ENCODE measurements around the gene DNAJB5. TPM values are rescaled to one million over a fixed set of nuclear protein-coding genes. Genes with fewer than 3 reads are reported as not detected.
"Not testable (repeated sequence)": the region's sequence is repeated elsewhere in the genome, so short reads cannot be mapped to it uniquely, and the experiment has no call there.

DNAJB5 gene
- total RNA-seq, 4 donors from 2014 or later = 2.6 to 7.6 (median 4.7) TPM

DNA sequence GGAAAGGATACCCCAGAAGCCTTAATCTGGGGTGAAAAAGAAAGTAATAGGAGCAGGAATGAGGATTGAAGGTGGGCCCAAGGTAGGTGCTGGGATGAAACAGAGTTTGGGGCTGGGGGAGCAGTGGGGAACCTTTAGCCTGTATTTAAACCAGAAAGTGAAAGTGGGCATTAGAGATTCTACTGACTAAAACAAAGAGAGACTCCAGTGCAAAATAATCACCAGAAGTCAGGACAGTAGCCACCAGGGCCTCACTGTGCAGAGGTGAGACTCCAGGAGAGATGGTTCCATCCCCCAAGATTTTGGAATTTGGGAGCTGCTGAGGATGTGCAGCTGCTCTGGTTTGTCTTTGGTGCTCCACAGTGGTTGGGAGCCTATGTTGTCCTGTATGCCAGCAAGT lies 13.1 kb downstream of the DNAJB5 start:
- no peaks in the 10 kb centered on the region for H3K36me3 ChIP-seq
- no peaks in the 10 kb centered on the region for H3K27me3 ChIP-seq
- TF ChIP-seq, protein P1, sequence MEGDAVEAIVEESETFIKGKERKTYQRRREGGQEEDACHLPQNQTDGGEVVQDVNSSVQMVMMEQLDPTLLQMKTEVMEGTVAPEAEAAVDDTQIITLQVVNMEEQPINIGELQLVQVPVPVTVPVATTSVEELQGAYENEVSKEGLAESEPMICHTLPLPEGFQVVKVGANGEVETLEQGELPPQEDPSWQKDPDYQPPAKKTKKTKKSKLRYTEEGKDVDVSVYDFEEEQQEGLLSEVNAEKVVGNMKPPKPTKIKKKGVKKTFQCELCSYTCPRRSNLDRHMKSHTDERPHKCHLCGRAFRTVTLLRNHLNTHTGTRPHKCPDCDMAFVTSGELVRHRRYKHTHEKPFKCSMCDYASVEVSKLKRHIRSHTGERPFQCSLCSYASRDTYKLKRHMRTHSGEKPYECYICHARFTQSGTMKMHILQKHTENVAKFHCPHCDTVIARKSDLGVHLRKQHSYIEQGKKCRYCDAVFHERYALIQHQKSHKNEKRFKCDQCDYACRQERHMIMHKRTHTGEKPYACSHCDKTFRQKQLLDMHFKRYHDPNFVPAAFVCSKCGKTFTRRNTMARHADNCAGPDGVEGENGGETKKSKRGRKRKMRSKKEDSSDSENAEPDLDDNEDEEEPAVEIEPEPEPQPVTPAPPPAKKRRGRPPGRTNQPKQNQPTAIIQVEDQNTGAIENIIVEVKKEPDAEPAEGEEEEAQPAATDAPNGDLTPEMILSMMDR (IDR thresholded peaks at IDR 0.05) = no peak
- no peak for TF ChIP-seq POLR2A (IDR thresholded peaks at IDR 0.05)
- H3K4me1 ChIP-seq = peaks cover 0 to 6% (median 0%) of the 10 kb centered on the region in 4 donors
- H3K9me3 ChIP-seq = no peaks in the 10 kb centered on the region
- no peak overlapping the region for H3K4me3 ChIP-seq
- H3K27ac ChIP-seq = no peak overlapping the region
- no peak for DNase-seq

DNA sequence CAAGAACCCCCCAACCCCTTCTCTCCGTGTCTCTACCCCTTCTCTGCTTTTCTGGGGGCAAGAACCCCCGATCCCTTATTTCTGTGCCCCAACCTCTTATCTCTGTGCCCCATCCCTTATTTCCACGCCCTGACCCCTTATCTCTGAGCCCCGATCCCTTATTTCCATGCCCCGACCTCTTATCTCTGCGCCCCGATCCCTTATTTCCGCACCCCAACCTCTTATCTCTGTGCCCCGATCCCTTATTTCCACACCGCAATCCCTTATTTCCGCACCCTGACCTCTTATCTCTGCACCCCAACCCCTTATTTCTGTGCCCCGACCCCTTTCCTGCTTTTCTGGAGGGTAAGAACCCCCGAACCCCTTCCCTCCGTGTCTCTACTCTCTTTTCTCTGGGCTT lies 14.8 kb downstream of the DNAJB5 start:
- H3K27ac ChIP-seq, H3K9me3 ChIP-seq, H3K4me3 ChIP-seq, H3K36me3 ChIP-seq, H3K4me1 ChIP-seq, H3K27me3 ChIP-seq, DNase-seq: not testable (repeated sequence)

DNA sequence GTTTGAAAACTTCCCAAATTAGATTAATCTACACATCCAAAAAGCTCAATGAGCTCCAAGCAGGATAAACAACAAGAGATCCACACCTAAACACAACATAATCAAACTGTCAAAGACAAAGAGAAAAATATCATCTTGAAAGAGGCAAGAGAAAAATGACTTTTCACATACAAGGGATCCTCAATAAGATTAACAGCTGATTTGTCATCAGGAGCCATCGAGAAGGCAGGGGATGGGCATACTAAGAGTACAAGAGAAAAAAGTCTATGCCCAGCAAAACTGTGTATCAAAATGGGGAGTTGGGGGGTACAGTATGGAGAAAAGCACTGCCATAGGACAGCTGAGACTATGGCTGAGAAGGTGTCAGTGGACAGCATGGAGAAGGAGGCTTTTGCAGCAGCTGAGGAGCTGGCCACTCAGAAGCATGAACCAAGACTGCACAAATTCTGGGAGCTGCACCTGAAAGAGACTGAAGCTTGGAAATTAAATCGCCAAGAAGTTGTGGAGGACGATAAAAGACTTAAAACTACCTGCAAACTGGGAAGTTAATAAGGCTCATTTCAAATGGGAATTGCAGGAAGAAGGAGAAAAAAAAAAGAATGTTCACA lies 20.9 kb downstream of the DNAJB5 start:
- Histone ChIP-seq H3K4me3 (no peak overlapping the region), H3K9me3 (peaks cover 0 to 7% (median 0%) of the 10 kb centered on the region in 4 donors), H3K27me3 (no peaks in the 10 kb centered on the region), H3K27ac (no peak overlapping the region), H3K4me1 (no peaks in the 10 kb centered on the region), H3K36me3 (peaks cover 0 to 31% (median 0%) of the 10 kb centered on the region in 3 donors)
- TF ChIP-seq, protein P1 (IDR thresholded peaks at IDR 0.05) = no peak
- TF ChIP-seq POLR2A (IDR thresholded peaks at IDR 0.05) = no peak
- no peak for DNase-seq

DNA sequence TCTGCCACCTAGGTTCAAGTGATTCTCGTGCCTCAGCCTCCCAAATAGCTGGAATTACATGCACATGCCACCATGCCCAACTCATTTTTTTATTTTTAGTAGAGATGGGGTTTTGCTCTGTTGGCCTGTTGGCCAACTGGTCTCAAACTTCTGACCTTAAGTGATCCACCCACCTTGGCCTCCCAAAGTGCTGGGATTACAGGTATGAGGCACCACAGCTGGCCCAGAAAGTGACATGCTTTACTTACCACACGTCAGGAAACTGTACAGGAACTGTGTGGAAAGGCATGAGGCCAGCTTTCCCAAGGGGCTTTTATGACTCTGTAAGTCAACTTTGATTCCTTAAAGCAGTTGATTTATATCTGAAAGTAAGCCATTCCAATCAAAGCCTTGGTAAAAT lies 25.0 kb downstream of the DNAJB5 start:
- H3K4me3 ChIP-seq = no peak overlapping the region
- no peaks in the 10 kb centered on the region for H3K4me1 ChIP-seq
- peaks cover 0 to 29% (median 0%) of the 10 kb centered on the region in 3 donors for H3K36me3 ChIP-seq
- H3K27me3 ChIP-seq = no peaks in the 10 kb centered on the region
- no peak overlapping the region for H3K27ac ChIP-seq
- no peak for DNase-seq
- TF ChIP-seq, protein P1 (IDR thresholded peaks at IDR 0.05) = no peak
- no peak for TF ChIP-seq POLR2A (IDR thresholded peaks at IDR 0.05)
- peaks cover 0 to 7% (median 0%) of the 10 kb centered on the region in 4 donors for H3K9me3 ChIP-seq

GRCh38 chr9:35023443-35023842 lies 33.9 kb downstream of the DNAJB5 start:
- H3K4me1 ChIP-seq, H3K27ac ChIP-seq, H3K27me3 ChIP-seq, H3K36me3 ChIP-seq, H3K4me3 ChIP-seq, H3K9me3 ChIP-seq, DNase-seq: not testable (repeated sequence)

- no peak for DNase-seq
- Histone ChIP-seq H3K27me3 (no peaks in the 10 kb centered on the region), H3K36me3 (peaks cover 0 to 5% (median 0%) of the 10 kb centered on the region in 3 donors), H3K4me3 (no peak overlapping the region), H3K27ac (no peak overlapping the region), H3K4me1 (peaks cover 0 to 4% (median 0%) of the 10 kb centered on the region in 4 donors), H3K9me3 (no peaks in the 10 kb centered on the region)
- TF ChIP-seq POLR2A (IDR thresholded peaks at IDR 0.05) = no peak
- TF ChIP-seq, protein P1 (IDR thresholded peaks at IDR 0.05) = no peak
These were observed 37.1 kb downstream of the DNAJB5 start for GRCh38 chr9:35026671-35027070.

GRCh38 chr9:35027374-35027773 lies 37.8 kb downstream of the DNAJB5 start:
- Histone ChIP-seq H3K27me3 (no peaks in the 10 kb centered on the region), H3K27ac (no peak overlapping the region), H3K4me1 (peaks cover 0 to 4% (median 0%) of the 10 kb centered on the region in 4 donors), H3K36me3 (no peaks in the 10 kb centered on the region), H3K9me3 (no peaks in the 10 kb centered on the region), H3K4me3 (no peak overlapping the region)
- DNase-seq = no peak
- no peak for TF ChIP-seq POLR2A (IDR thresholded peaks at IDR 0.05)
- TF ChIP-seq, protein P1 (IDR thresholded peaks at IDR 0.05) = no peak

Measured in Peyer's patch (tissue), 4 donors.